Karpas-422 (cell line): Measurements from ENCODE around the gene C12orf76. TPM values are rescaled to one million over a fixed set of nuclear protein-coding genes. Genes with fewer than 3 reads are reported as not detected.
A peak's percentile ranks its signal among the peaks of the same experiment; 100 is the strongest.
"Not testable (repeated sequence)": the region's sequence is repeated elsewhere in the genome, so short reads cannot be mapped to it uniquely, and the experiment has no call there.

Experiments
- DNase-seq: peaks from one replicate; pipeline ENCODE4 v3.0.0-alpha.2; 2015
- H2AFZ ChIP-seq: fragments of 200-600 bp; sonication (generic); 2 replicates; pipeline ENCODE4 v1.6.1; 2014; ENCODE audit warnings: antibody characterized with exemption, low read length, mixed read lengths
- H3K27ac ChIP-seq: fragments of 200-600 bp; sonication (generic); 2 replicates; pipeline ENCODE4 v1.5.1; 2014; ENCODE audit warnings: mild to moderate bottlenecking, low read length, moderate library complexity
- H3K27me3 ChIP-seq: fragments of 200-600 bp; sonication (generic); 2 replicates; pipeline ENCODE4 v1.6.1; 2014; ENCODE audit warnings: low read length, mixed read lengths
- H3K36me3 ChIP-seq: fragments of 200-600 bp; sonication (generic); 2 replicates; pipeline ENCODE4 v1.6.1; 2014; ENCODE audit warnings: low read length, mixed read lengths; ENCODE audit not compliant: insufficient read depth
- H3K4me1 ChIP-seq: fragments of 200-600 bp; sonication (generic); 2 replicates; pipeline ENCODE4 v1.6.1; 2014; ENCODE audit warnings: mild to moderate bottlenecking, low read length, mixed read lengths
- H3K4me2 ChIP-seq: fragments of 200-600 bp; sonication (generic); 2 replicates; pipeline ENCODE4 v1.6.1; 2014; ENCODE audit warnings: low read length, low read depth, mild to moderate bottlenecking; ENCODE audit not compliant: poor library complexity, severe bottlenecking
- H3K4me3 ChIP-seq: fragments of 200-600 bp; sonication (generic); 2 replicates; pipeline ENCODE4 v1.5.1; 2014; ENCODE audit warnings: mild to moderate bottlenecking, antibody characterized with exemption, low read length, mixed read lengths
- H3K79me2 ChIP-seq: fragments of 200-600 bp; sonication (generic); 2 replicates; pipeline ENCODE4 v1.6.1; 2014; ENCODE audit warnings: mild to moderate bottlenecking, low read length, mixed read lengths
- H3K9ac ChIP-seq: fragments of 200-600 bp; sonication (generic); 2 replicates; pipeline ENCODE4 v1.6.0; 2014; ENCODE audit warnings: low read length
- H3K9me2 ChIP-seq: fragments of 200-600 bp; sonication (generic), shearing (Covaris generic); replicated peaks from 2 replicates; pipeline ENCODE4 v1.6.0; 2014; ENCODE audit warnings: mild to moderate bottlenecking, low read length, moderate library complexity; ENCODE audit not compliant: insufficient read depth
- H3K9me3 ChIP-seq: fragments of 300-700, 200-600 bp; sonication (generic); 2 replicates; pipeline ENCODE4 v1.6.1; 2014; ENCODE audit warnings: low read length, mixed read lengths
- H4K20me1 ChIP-seq: fragments of 200-600 bp; sonication (generic); 2 replicates; pipeline ENCODE4 v1.6.1; 2014; ENCODE audit warnings: mild to moderate bottlenecking, antibody characterized with exemption, low read length, low read depth; ENCODE audit not compliant: insufficient read depth
- total RNA-seq: library from RNA; depleted of rRNA; stranded (reverse); fragments of >200 nt; shearing (Covaris generic); gene quantifications from 2 replicates; pipeline ENCODE4 v1.2.3, GENCODE V29; 2014; ENCODE audit warnings: low replicate concordance

The C12orf76 gene
- total RNA-seq, 1 experiment from 2014 or later, result 24.6 TPM

- not testable (repeated sequence) for DNase-seq, H2AFZ ChIP-seq, H3K9ac ChIP-seq, H3K27me3 ChIP-seq, H3K9me2 ChIP-seq, H4K20me1 ChIP-seq, H3K4me2 ChIP-seq, H3K9me3 ChIP-seq, H3K4me3 ChIP-seq, H3K27ac ChIP-seq, H3K36me3 ChIP-seq, H3K79me2 ChIP-seq, H3K4me1 ChIP-seq
These were observed 7.3 kb upstream of the C12orf76 start for GRCh38 chr12:110055375-110056352.

- Histone ChIP-seq H3K9me3 (no peaks in the 10 kb centered on the region), H4K20me1 (no peaks in the 10 kb centered on the region), H3K9ac (no peak overlapping the region), H3K27ac (no peak overlapping the region), H3K27me3 (no peaks in the 10 kb centered on the region), H3K36me3 (no peaks in the 10 kb centered on the region), H3K4me2 (no peak overlapping the region), H2AFZ (no peak overlapping the region), H3K79me2 (peaks cover 24% of the 10 kb centered on the region), H3K9me2 (no peaks in the 10 kb centered on the region), H3K4me3 (no peak overlapping the region), H3K4me1 (peaks cover 29% of the 10 kb centered on the region)
- DNase-seq, result no peak
These were observed 2.6 kb upstream of the C12orf76 start for GRCh38 chr12:110050927-110051326.

DNA sequence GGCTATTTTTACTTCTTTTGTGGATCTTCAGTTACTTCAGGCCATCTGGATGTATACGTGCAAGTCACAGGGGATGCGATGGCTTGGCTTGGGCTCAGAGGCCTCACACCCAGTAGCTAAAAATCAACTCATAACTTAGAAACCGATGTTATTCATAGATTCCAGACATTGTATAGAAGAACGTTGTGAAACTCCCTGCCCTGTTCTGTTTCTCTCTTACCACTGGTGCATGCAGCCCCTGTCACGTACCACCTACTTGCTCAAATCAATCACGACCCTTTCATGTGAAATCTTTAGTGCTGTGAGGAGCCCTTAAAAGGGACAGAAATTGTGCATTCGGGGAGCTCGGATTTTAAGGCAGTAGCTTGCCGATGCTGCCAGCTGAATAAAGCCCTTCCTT lies 1.3 kb upstream of the C12orf76 start:
- H3K27ac ChIP-seq, result peak overlapping the region; percentile 87; the same call in 1 of the 2 replicates
- DNase-seq, result not testable (repeated sequence)

DNA sequence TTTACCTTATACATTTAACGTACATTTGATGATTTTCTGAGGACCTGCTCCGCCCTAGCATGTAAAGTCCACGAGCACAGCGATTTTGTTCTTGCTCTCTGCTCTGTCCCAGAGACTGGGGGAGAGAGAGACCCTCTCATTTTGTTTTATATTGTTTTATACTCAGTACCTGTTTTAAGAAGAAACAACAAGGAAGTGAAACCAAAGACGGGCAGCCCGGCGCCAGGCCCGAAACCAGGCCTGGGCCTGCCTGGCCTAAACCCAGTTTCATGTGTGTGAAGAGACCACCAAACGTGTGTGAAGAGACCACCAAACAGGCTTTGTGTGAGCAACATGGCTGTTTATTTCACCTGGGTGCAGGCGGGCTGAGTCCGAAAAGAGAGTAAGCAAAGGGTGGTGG lies 712 bp upstream of the C12orf76 start:
- Histone ChIP-seq H3K27ac (peak overlapping the region; percentile 87), H2AFZ (peak overlapping the region; percentile 51), H3K4me3 (peak overlapping the region; percentile 90), H3K4me1 (peaks cover 29% of the 10 kb centered on the region), H3K4me2 (peak overlapping the region; percentile 98), H3K9ac (peak overlapping the region; percentile 82), H3K79me2 (peaks cover 35% of the 10 kb centered on the region)
- H4K20me1 ChIP-seq, H3K9me2 ChIP-seq, H3K27me3 ChIP-seq, H3K9me3 ChIP-seq, H3K36me3 ChIP-seq: not testable (repeated sequence)
- peak; percentile 81 for DNase-seq

More for the DNA sequence above, 1.3 kb upstream of the C12orf76 start:
- H3K27me3 ChIP-seq, H4K20me1 ChIP-seq, H3K9me2 ChIP-seq, H3K36me3 ChIP-seq, H3K9me3 ChIP-seq: not testable (repeated sequence)
- peak overlapping the region; percentile 51; the same call in 1 of the 2 replicates for H2AFZ ChIP-seq
- peak overlapping the region; percentile 90; the same call in 1 of the 2 replicates for H3K4me3 ChIP-seq
- H3K79me2 ChIP-seq, result peaks cover 35% of the 10 kb centered on the region
- peaks cover 29% of the 10 kb centered on the region for H3K4me1 ChIP-seq
- H3K9ac ChIP-seq, result peak overlapping the region; percentile 82; the same call in 1 of the 2 replicates
- peak overlapping the region; percentile 98 for H3K4me2 ChIP-seq

DNA sequence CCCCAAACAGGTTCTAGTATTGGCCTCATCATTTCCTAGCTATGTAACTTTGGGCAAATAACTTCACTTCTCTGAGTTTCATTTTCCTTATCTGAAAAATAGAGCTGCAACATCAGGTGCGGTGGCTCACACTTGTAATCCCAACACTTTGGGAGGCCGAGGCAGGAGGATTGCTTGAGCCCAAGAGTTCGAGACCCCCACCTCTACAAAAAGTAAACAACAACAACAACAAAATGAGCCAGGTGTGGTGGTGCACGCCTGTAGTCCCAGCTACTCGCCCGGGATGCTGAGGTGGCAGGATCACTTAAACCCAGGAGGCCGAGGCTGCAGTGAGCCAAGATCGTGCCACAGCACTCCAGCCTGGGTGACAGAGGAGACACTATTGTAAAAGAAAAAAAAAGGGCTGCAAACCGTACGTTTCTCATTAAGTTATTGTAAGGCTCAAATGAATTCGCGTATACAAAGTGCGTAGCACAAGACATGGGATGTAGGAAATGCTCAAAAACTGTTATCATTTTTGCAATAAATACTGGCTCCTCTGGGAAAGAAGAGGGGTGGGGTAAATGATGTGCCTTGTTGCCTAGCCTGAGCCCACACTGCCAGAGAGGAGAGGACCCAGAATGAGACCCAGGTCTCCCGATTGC lies 903 bp downstream of the C12orf76 start:
- H3K4me2 ChIP-seq, result peak overlapping the region; percentile 98
- DNase-seq, result no peak
- no peaks in the 10 kb centered on the region for H3K9me3 ChIP-seq
- no peak overlapping the region for H3K27ac ChIP-seq
- no peaks in the 10 kb centered on the region for H3K36me3 ChIP-seq
- H2AFZ ChIP-seq, result no peak overlapping the region
- H3K79me2 ChIP-seq, result peaks cover 35% of the 10 kb centered on the region
- H3K4me3 ChIP-seq, result peak overlapping the region; percentile 90
- H4K20me1 ChIP-seq, result no peaks in the 10 kb centered on the region
- H3K27me3 ChIP-seq, result no peaks in the 10 kb centered on the region
- H3K9me2 ChIP-seq, result no peaks in the 10 kb centered on the region
- peak overlapping the region; percentile 82 for H3K9ac ChIP-seq
- H3K4me1 ChIP-seq, result peaks cover 29% of the 10 kb centered on the region

- no peak for DNase-seq
- H3K79me2 ChIP-seq, result peaks cover 35% of the 10 kb centered on the region
- H3K27me3 ChIP-seq, result no peaks in the 10 kb centered on the region
- H4K20me1 ChIP-seq, result no peaks in the 10 kb centered on the region
- peak overlapping the region; percentile 82 for H3K9ac ChIP-seq
- H3K27ac ChIP-seq, result no peak overlapping the region
- H3K4me3 ChIP-seq, result peak overlapping the region; percentile 90; the same call in 1 of the 2 replicates
- H3K9me2 ChIP-seq, result no peaks in the 10 kb centered on the region
- H3K4me1 ChIP-seq, result peaks cover 29% of the 10 kb centered on the region
- H3K36me3 ChIP-seq, result no peaks in the 10 kb centered on the region
- H3K4me2 ChIP-seq, result peak overlapping the region; percentile 98
- no peak overlapping the region for H2AFZ ChIP-seq
- H3K9me3 ChIP-seq, result no peaks in the 10 kb centered on the region
These were observed 1.7 kb downstream of the C12orf76 start for GRCh38 chr12:110046451-110047187.

- Histone ChIP-seq H3K4me1 (peaks cover 15% of the 10 kb centered on the region), H3K27me3 (no peaks in the 10 kb centered on the region), H3K79me2 (peaks cover 28% of the 10 kb centered on the region), H3K9ac (no peak overlapping the region), H2AFZ (no peak overlapping the region), H3K36me3 (peaks cover 19% of the 10 kb centered on the region; the same call in 1 of the 2 replicates), H3K9me3 (no peaks in the 10 kb centered on the region), H3K9me2 (no peaks in the 10 kb centered on the region), H3K4me2 (no peak overlapping the region), H3K27ac (no peak overlapping the region), H4K20me1 (no peaks in the 10 kb centered on the region), H3K4me3 (no peak overlapping the region)
- no peak for DNase-seq
These were observed 6.1 kb downstream of the C12orf76 start for GRCh38 chr12:110042264-110042663.
